ENCODE data around the gene TF. TPM values are rescaled to one million over a fixed set of nuclear protein-coding genes. Genes with fewer than 3 reads are reported as not detected.

The TF gene
- total RNA-seq, 2 experiments from 2014 or later: 0.15 to 0.25 TPM

DNA sequence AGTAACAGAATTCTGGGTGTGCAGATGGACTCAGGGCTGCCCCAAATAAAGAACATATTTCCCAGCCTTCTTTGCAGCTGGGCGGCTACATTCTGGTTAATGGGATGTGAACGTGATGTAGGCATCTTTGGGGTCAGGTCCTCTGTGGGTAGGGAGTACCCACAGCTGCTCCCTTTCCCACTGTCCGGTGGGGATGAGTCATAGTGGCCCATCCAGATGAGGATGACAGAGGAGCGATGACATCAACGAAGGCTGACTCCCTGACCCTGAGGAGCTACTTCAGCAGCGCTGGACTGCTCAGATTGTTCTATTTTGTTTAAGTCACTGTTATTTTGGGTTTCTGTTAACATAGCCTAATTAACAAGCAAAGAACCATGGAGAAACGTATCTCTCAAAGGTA, 97.4 kb downstream of the TF start:
- H3K4me2 ChIP-seq (ENCODE audit: low read length): no peak overlapping the region
- H3K36me3 ChIP-seq (ENCODE audit: insufficient read depth, low read length): no peaks in the 10 kb centered on the region
- no peaks in the 10 kb centered on the region for H3K9me2 ChIP-seq (ENCODE audit: insufficient read depth, low read length)
- ChIA-PET POLR2A (no interaction called here), CTCF (ENCODE audit: unreplicated experiment) (no interaction called here)
- H3K9me3 ChIP-seq (ENCODE audit: low read length): no peaks in the 10 kb centered on the region
- H3K27ac ChIP-seq (ENCODE audit: low read depth, low read length, poor library complexity, severe bottlenecking): no peak overlapping the region
- intact Hi-C loops (cut with micrococcal nuclease; ENCODE audit: unreplicated experiment): no loop called here
- no peak for DNase-seq (ENCODE audit: low spot score)
- no peak overlapping the region for H2AFZ ChIP-seq (ENCODE audit: low read length)
- H3K4me1 ChIP-seq (ENCODE audit: insufficient read depth, low read length, poor library complexity, severe bottlenecking): no peaks in the 10 kb centered on the region
- H3K4me3 ChIP-seq (ENCODE audit: low read depth, low read length, poor library complexity, severe bottlenecking): no peak overlapping the region
- no peaks in the 10 kb centered on the region for H4K20me1 ChIP-seq (ENCODE audit: insufficient read depth, low read length)
- TF ChIP-seq, protein P1, sequence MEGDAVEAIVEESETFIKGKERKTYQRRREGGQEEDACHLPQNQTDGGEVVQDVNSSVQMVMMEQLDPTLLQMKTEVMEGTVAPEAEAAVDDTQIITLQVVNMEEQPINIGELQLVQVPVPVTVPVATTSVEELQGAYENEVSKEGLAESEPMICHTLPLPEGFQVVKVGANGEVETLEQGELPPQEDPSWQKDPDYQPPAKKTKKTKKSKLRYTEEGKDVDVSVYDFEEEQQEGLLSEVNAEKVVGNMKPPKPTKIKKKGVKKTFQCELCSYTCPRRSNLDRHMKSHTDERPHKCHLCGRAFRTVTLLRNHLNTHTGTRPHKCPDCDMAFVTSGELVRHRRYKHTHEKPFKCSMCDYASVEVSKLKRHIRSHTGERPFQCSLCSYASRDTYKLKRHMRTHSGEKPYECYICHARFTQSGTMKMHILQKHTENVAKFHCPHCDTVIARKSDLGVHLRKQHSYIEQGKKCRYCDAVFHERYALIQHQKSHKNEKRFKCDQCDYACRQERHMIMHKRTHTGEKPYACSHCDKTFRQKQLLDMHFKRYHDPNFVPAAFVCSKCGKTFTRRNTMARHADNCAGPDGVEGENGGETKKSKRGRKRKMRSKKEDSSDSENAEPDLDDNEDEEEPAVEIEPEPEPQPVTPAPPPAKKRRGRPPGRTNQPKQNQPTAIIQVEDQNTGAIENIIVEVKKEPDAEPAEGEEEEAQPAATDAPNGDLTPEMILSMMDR (conservative IDR thresholded peaks at IDR 0.05; ENCODE audit: low read length): no peak
- no peak for TF ChIP-seq EZH2phosphoT487 (IDR thresholded peaks at IDR 0.05; ENCODE audit: borderline replicate concordance, low read depth, low read length)
- no TSS peak for BruUV-seq (replicated peaks)
- H3K79me2 ChIP-seq (ENCODE audit: insufficient read depth, low read depth, low read length): no peaks in the 10 kb centered on the region

DNA sequence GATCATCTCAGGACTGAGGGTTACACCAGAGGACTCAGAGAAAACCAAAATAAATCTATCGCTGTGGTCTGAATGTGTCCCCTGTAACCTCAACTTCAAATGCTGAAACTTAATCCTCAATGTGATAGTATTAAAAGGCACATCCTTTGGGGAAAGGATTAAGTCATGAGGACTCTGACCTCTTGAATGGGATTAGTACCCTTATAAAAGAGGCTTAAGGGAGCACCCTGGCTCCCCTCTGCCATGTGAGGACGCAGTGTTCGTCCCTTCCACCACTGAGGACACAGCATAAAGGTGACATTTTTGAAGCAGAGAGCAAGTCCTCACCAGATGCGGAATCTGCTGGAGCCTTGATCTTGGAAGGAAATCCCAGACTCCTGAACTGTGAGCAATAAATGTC, 98.9 kb downstream of the TF start:
- no peaks in the 10 kb centered on the region for H3K79me2 ChIP-seq (ENCODE audit: insufficient read depth, low read depth, low read length)
- no peak for DNase-seq (ENCODE audit: low spot score)
- H3K36me3 ChIP-seq (ENCODE audit: insufficient read depth, low read length): no peaks in the 10 kb centered on the region
- no peak overlapping the region for H3K27ac ChIP-seq (ENCODE audit: low read depth, low read length, poor library complexity, severe bottlenecking)
- no peak overlapping the region for H2AFZ ChIP-seq (ENCODE audit: low read length)
- no TSS peak for BruUV-seq (replicated peaks)
- no peak for TF ChIP-seq EZH2phosphoT487 (IDR thresholded peaks at IDR 0.05; ENCODE audit: borderline replicate concordance, low read depth, low read length)
- TF ChIP-seq, protein P1 (conservative IDR thresholded peaks at IDR 0.05; ENCODE audit: low read length): no peak
- no peak overlapping the region for H3K4me3 ChIP-seq (ENCODE audit: low read depth, low read length, poor library complexity, severe bottlenecking)
- intact Hi-C loops (cut with micrococcal nuclease; ENCODE audit: unreplicated experiment): no loop called here
- no peaks in the 10 kb centered on the region for H3K9me2 ChIP-seq (ENCODE audit: insufficient read depth, low read length)
- ChIA-PET CTCF (ENCODE audit: unreplicated experiment) (no interaction called here), POLR2A (no interaction called here)
- H3K4me1 ChIP-seq (ENCODE audit: insufficient read depth, low read length, poor library complexity, severe bottlenecking): no peaks in the 10 kb centered on the region
- H4K20me1 ChIP-seq (ENCODE audit: insufficient read depth, low read length): no peaks in the 10 kb centered on the region
- no peak overlapping the region for H3K4me2 ChIP-seq (ENCODE audit: low read length)
- H3K9me3 ChIP-seq (ENCODE audit: low read length): no peaks in the 10 kb centered on the region

Small RNAs within 50 kb of the gene (small RNA-seq; reads per million reads assigned to genes)
- 0.47 reads per million for gene RNA5SP140

Other genes starting within 250 kb of the TF start
- 171 and 210 TPM in 2 replicates for gene CDV3, start 172.7 kb upstream of the TF start, total RNA-seq (2014; rRNA removed; shearing (Covaris generic))
- 268 and 296 TPM in 2 replicates for gene CDV3, start 172.7 kb upstream of the TF start, total RNA-seq (2022)
- 139 and 167 TPM in 2 replicates for gene TOPBP1, start 84.5 kb upstream of the TF start, total RNA-seq (2014; rRNA removed; shearing (Covaris generic))
- 131 and 137 TPM in 2 replicates for gene TOPBP1, start 84.5 kb upstream of the TF start, total RNA-seq (2022)
- 36.0 and 39.4 TPM in 2 replicates for gene SRPRB, start 59.4 kb downstream of the TF start, total RNA-seq (2014; rRNA removed; shearing (Covaris generic))
- 44.8 and 54.1 TPM in 2 replicates for gene SRPRB, start 59.4 kb downstream of the TF start, total RNA-seq (2022)
- gene RAB6B, start 149.5 kb downstream of the TF start, total RNA-seq (2014; rRNA removed; shearing (Covaris generic)): not detected in 2 replicates
- gene RAB6B, start 149.5 kb downstream of the TF start, total RNA-seq (2022): not detected in 2 replicates